ENCODE results near the gene UMOD.

Gene UMOD

GRCh38 chr16:20302389-20302788 lies 50.1 kb downstream of the UMOD start:
- in situ Hi-C loops (cut with HindIII; ENCODE audit: low sequenced_read_pairs) = no loop called here

DNA sequence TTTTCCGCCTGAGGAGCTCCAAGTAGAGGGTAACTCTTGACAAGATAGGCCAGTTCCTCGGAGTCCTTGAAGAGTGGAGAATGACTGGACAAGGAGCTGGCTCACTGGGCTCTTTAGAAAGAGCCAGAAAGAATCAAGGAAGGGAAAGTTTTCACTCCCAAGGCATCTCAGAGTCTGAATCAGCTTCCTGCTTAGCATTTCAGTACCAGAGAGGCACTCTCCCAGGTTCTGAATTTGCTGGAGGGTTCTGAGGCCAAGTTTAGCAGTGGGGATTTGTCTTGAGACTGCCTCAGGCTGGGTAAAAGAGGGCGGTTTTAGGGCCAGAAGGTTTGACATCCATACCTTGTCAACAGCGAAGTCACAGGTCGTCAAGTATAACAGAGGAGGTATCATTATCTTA lies 50.7 kb downstream of the UMOD start:
- in situ Hi-C loops (cut with HindIII; ENCODE audit: low sequenced_read_pairs) = no loop called here

DNA sequence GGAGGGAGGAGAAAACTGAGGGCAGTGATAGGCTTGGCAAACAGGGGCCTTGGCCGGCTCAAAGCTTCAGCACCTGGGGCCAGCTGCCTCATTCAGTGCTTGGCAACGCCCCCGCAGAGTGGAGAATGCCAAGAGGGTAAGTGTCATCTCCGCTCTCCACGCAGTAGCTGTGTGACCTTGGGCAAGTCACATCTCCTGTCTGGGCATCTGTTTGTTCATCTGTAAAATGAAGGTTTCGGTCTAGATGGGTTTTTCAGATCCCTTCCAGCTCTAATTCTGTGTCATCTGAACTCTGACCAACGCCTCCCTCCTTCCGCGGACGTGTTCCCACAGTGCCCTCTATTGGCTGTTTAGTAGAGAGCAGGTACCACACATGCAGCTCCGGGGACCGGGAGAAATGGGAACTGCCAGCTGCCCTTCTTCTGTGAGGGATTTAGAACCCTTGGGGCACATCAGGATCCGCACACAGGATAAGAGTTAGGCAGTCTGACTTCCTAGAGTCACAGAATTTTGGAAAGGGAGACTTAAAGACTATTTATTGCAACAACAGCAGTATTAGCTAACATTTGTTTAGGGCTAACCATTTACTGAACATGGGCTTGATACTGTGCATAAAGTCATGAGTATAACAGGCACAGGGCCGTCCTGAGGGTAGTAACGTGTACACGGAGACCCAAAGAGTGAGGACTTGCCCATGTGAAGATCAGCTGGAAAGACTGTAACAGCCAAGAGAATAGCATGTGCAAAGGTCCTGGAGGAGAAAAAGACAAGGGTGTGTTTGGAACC lies 52.0 kb downstream of the UMOD start:
- in situ Hi-C loops (cut with HindIII; ENCODE audit: low sequenced_read_pairs) = no loop called here

GRCh38 chr16:20298452-20298851 lies 54.1 kb downstream of the UMOD start:
- in situ Hi-C loops (cut with HindIII; ENCODE audit: low sequenced_read_pairs) = no loop called here

DNA sequence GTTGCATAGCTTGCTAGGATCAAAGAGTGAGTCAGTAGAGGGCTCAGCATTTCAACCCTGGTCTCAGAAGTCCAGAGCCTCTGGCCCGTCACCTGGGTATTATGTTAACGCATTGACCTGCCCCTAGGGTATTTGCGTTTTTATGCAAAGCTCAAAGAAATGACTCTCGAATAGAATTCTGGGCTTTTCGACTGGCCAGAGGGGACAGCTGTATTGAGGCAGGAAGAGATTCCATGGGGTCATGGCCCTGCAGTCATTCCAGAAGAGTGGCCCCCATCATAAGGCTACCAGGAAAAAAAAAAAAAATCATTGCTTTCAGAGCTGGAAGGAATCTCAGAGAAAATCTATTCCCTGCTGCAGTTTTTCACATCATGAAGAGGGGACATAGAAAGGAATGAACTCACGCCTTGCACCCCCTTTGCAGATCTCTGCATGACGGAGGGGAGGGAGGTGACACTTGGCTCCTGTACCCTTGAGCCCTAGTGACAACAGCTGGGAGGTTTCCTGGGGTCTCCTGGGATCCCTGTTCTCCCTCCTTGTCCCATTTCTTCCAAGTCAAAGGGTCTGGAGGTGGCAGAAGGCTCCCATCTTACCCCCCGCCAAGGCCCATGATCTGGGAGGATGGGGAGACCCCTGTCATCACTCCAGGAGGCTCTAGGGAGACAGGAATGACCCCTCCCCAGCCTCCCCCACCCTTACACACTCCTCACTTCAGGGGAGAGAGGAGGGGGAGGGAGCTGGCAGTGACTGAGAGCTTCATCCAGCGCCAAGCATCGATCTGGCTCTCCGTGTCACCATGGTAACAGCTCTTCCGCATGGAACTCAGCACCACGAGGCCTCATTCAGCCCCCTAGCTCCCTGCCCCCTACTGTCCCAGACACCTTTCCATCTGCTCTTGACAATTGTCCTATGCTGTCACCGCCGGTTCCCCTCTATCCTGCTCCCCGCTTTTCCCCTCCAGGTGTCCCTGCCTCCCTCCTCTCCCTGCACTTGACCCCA lies 61.0 kb downstream of the UMOD start:
- in situ Hi-C loops (cut with HindIII; ENCODE audit: low sequenced_read_pairs) = no loop called here

DNA sequence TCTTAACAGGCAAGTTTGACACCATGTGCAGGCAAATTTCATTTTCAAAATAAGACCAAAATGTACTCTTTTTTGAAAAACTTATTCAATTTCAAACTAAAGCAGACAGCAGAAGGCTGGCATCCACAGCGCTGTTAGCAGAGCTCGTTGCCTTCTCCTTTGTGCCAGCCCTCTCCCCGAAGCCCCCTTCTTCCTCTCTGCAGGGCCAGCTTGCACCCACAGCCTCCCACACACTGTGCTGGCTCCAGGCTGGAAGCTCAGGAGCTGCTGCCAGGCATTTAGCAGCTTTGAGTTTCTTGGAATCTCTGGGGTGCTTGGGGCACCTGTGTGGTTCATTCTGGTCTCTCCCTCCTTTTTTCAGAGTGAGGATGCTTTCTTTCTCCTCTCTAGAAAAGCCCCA lies 62.9 kb downstream of the UMOD start:
- in situ Hi-C loops (cut with HindIII; ENCODE audit: low sequenced_read_pairs) = no loop called here

DNA sequence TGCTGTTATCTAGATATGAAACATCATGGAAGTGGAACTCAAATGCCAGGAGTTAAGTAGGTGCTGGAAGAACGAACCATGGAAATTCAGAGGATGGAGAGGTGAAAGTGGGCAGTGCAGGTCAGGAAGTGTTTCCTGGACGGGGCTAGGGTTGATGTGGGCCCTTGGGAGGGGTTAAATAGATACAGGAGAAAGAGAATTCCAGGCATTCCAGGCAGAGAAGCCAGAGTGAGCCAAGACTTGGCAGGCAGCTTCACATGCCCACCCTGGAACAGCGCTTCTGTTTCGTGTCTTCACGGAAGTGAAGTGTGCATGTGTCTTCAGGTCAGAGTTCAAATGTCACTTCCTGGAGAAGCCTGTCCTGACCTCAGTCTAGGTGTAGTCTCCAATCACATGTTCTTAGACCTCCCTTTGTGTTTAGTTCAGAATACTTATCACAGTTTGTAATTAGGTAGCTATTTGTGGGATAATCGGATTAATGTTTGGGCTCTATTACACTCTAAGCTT lies 66.5 kb downstream of the UMOD start:
- in situ Hi-C loops (cut with HindIII; ENCODE audit: low sequenced_read_pairs) = no loop called here
